WERI-Rb-1 (cell line): Measurements from ENCODE around the gene LARGE1.
A peak's percentile ranks its signal among the peaks of the same experiment; 100 is the strongest.

Experiments
- DNase-seq: peaks from one replicate; pipeline ENCODE4 v3.0.0-alpha.2; 2020
- H3K27ac ChIP-seq: fragments of 250-450 bp; sonication (Bioruptor Pico); 2 replicates; pipeline ENCODE4 v1.5.1; 2020; ENCODE audit warnings: mild to moderate bottlenecking, moderate library complexity
- H3K27me3 ChIP-seq: fragments of 250-450 bp; sonication (Bioruptor Pico); 2 replicates; pipeline ENCODE4 v1.5.1; 2021; ENCODE audit warnings: mild to moderate bottlenecking, low read depth, moderate library complexity; ENCODE audit not compliant: insufficient read depth, severe bottlenecking
- H3K36me3 ChIP-seq: fragments of 250-450 bp; sonication (Bioruptor Pico); 2 replicates; pipeline ENCODE4 v1.5.1; 2020; ENCODE audit warnings: mild to moderate bottlenecking, moderate library complexity
- H3K4me3 ChIP-seq: 2 replicates; pipeline ENCODE4 v1.5.1; 2011; ENCODE audit warnings: low read depth, mild to moderate bottlenecking, control low read depth, low read length
- H3K9me3 ChIP-seq: fragments of 250-450 bp; sonication (Bioruptor Pico); 2 replicates; pipeline ENCODE4 v1.5.1; 2021; ENCODE audit warnings: mild to moderate bottlenecking, moderate library complexity; ENCODE audit not compliant: severe bottlenecking
- TF ChIP-seq, protein P1 (sequence below): IDR thresholded peaks from 2 replicates; pipeline ENCODE4 v1.5.1; 2011; ENCODE audit warnings: low read depth, mild to moderate bottlenecking, control low read depth, inconsistent platforms, low read length

The LARGE1 gene

GRCh38 chr22:33772745-33773144 lies 147.5 kb downstream of the LARGE1 start:
- no peaks in the 10 kb centered on the region for H3K9me3 ChIP-seq
- no peaks in the 10 kb centered on the region for H3K36me3 ChIP-seq
- no peak overlapping the region for H3K4me3 ChIP-seq
- DNase-seq = no peak
- no peak overlapping the region for H3K27ac ChIP-seq
- H3K27me3 ChIP-seq = no peaks in the 10 kb centered on the region
- TF ChIP-seq, protein P1, sequence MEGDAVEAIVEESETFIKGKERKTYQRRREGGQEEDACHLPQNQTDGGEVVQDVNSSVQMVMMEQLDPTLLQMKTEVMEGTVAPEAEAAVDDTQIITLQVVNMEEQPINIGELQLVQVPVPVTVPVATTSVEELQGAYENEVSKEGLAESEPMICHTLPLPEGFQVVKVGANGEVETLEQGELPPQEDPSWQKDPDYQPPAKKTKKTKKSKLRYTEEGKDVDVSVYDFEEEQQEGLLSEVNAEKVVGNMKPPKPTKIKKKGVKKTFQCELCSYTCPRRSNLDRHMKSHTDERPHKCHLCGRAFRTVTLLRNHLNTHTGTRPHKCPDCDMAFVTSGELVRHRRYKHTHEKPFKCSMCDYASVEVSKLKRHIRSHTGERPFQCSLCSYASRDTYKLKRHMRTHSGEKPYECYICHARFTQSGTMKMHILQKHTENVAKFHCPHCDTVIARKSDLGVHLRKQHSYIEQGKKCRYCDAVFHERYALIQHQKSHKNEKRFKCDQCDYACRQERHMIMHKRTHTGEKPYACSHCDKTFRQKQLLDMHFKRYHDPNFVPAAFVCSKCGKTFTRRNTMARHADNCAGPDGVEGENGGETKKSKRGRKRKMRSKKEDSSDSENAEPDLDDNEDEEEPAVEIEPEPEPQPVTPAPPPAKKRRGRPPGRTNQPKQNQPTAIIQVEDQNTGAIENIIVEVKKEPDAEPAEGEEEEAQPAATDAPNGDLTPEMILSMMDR = no peak

- TF ChIP-seq, protein P1 = no peak
- no peaks in the 10 kb centered on the region for H3K36me3 ChIP-seq
- no peaks in the 10 kb centered on the region for H3K9me3 ChIP-seq
- H3K27ac ChIP-seq = no peak overlapping the region
- H3K27me3 ChIP-seq = no peaks in the 10 kb centered on the region
- H3K4me3 ChIP-seq = no peak overlapping the region
- no peak for DNase-seq
Observed at GRCh38 chr22:33771136-33771535, 149.1 kb downstream of the LARGE1 start.

GRCh38 chr22:33770723-33771122 lies 149.6 kb downstream of the LARGE1 start:
- no peaks in the 10 kb centered on the region for H3K36me3 ChIP-seq

GRCh38 chr22:33766091-33766490 lies 154.2 kb downstream of the LARGE1 start:
- DNase-seq = peak; percentile 11

More at GRCh38 chr22:33770723-33771122, 149.6 kb downstream of the LARGE1 start:
- no peak overlapping the region for H3K27ac ChIP-seq
- DNase-seq = no peak
- H3K9me3 ChIP-seq = no peaks in the 10 kb centered on the region
- no peaks in the 10 kb centered on the region for H3K27me3 ChIP-seq
- TF ChIP-seq, protein P1 = no peak
- H3K4me3 ChIP-seq = no peak overlapping the region

GRCh38 chr22:33758961-33759360 lies 161.3 kb downstream of the LARGE1 start:
- no peaks in the 10 kb centered on the region for H3K9me3 ChIP-seq
- no peak overlapping the region for H3K27ac ChIP-seq
- no peak for DNase-seq
- H3K4me3 ChIP-seq = no peak overlapping the region
- no peaks in the 10 kb centered on the region for H3K27me3 ChIP-seq
- H3K36me3 ChIP-seq = no peaks in the 10 kb centered on the region
- TF ChIP-seq, protein P1 = no peak

More at GRCh38 chr22:33766091-33766490, 154.2 kb downstream of the LARGE1 start:
- no peaks in the 10 kb centered on the region for H3K9me3 ChIP-seq
- H3K36me3 ChIP-seq = no peaks in the 10 kb centered on the region
- H3K4me3 ChIP-seq = no peak overlapping the region
- no peaks in the 10 kb centered on the region for H3K27me3 ChIP-seq
- no peak overlapping the region for H3K27ac ChIP-seq
- TF ChIP-seq, protein P1 = no peak

- DNase-seq = peak; percentile 14
- TF ChIP-seq, protein P1 = no peak
- H3K27me3 ChIP-seq = no peaks in the 10 kb centered on the region
- no peak overlapping the region for H3K4me3 ChIP-seq
- H3K9me3 ChIP-seq = no peaks in the 10 kb centered on the region
- H3K27ac ChIP-seq = no peak overlapping the region; the same call in 1 of the 2 replicates
- H3K36me3 ChIP-seq = no peaks in the 10 kb centered on the region
Observed at GRCh38 chr22:33757802-33758483, 162.3 kb downstream of the LARGE1 start.
